ENCODE data around the gene SCNN1B.

Gene SCNN1B

GRCh38 chr16:23416816-23417215 lies 114.7 kb downstream of the SCNN1B start:
- H3K14ac ChIP-seq (ENCODE audit: low read length) = no peak overlapping the region
- no peak overlapping the region for H2AK5ac ChIP-seq (ENCODE audit: low read length)
- no peak overlapping the region for H3K4ac ChIP-seq (ENCODE audit: low read depth, low read length)
- H3K27ac ChIP-seq (ENCODE audit: low read depth, low read length) = no peak overlapping the region
- no CpG with 5 or more reads among the region's 7 CpGs for WGBS (ENCODE audit: extremely low coverage, insufficient coverage, insufficient read length)
- H4K12ac ChIP-seq (ENCODE audit: low read depth, low read length) = no peak overlapping the region
- no peak overlapping the region for H3K4me2 ChIP-seq (ENCODE audit: low read length)
- no peak overlapping the region for H2BK12ac ChIP-seq (ENCODE audit: low read length)
- H3K4me1 ChIP-seq (ENCODE audit: control insufficient read depth in 1 of 2, insufficient read depth in 2 of 2, low read length in 2 of 2) = no peaks in the 10 kb centered on the region
- peaks cover 7 to 15% of the 10 kb centered on the region in 2 experiments for H3K36me3 ChIP-seq (ENCODE audit: control insufficient read depth in 1 of 2, insufficient read depth in 2 of 2, low read length in 2 of 2)
- no peaks in the 10 kb centered on the region for H3K27me3 ChIP-seq (ENCODE audit: insufficient read depth, low read length)
- no peak overlapping the region for H4K8ac ChIP-seq (ENCODE audit: low read depth, low read length)
- no peak overlapping the region for H2BK120ac ChIP-seq (ENCODE audit: insufficient read depth, low read length, poor library complexity)
- no peak overlapping the region for H3K9ac ChIP-seq (ENCODE audit: low read length)
- H2AFZ ChIP-seq (ENCODE audit: insufficient read depth, low read length, poor library complexity) = no peak overlapping the region
- no peak for DNase-seq
- H3K9me3 ChIP-seq (ENCODE audit: insufficient read depth, low read depth, low read length) = no peaks in the 10 kb centered on the region
- H3K23ac ChIP-seq (ENCODE audit: low read length) = no peak overlapping the region
- no peaks in the 10 kb centered on the region for H3K79me1 ChIP-seq (ENCODE audit: low read length)
- H2BK5ac ChIP-seq (ENCODE audit: low read depth, low read length, poor library complexity) = no peak overlapping the region
- H3K4me3 ChIP-seq (ENCODE audit: low read depth, low read length) = no peak overlapping the region
- no peak overlapping the region for H4K91ac ChIP-seq (ENCODE audit: low read depth, low read length)
- H3K79me2 ChIP-seq (ENCODE audit: control insufficient read depth, insufficient read depth, low read length, poor library complexity) = no peaks in the 10 kb centered on the region
- H3K18ac ChIP-seq (ENCODE audit: low read length) = no peak overlapping the region

GRCh38 chr16:23420011-23420410 lies 117.9 kb downstream of the SCNN1B start:
- no peaks in the 10 kb centered on the region for H3K79me2 ChIP-seq (ENCODE audit: control insufficient read depth, insufficient read depth, low read length, poor library complexity)
- no peak overlapping the region for H3K9ac ChIP-seq (ENCODE audit: low read length)
- no CpG with 5 or more reads among the region's 5 CpGs for WGBS (ENCODE audit: extremely low coverage, insufficient coverage, insufficient read length)
- H2AK5ac ChIP-seq (ENCODE audit: low read length) = no peak overlapping the region
- H2BK12ac ChIP-seq (ENCODE audit: low read length) = no peak overlapping the region
- H3K27me3 ChIP-seq (ENCODE audit: insufficient read depth, low read length) = no peaks in the 10 kb centered on the region
- H3K9me3 ChIP-seq (ENCODE audit: insufficient read depth, low read depth, low read length) = no peaks in the 10 kb centered on the region
- H3K27ac ChIP-seq (ENCODE audit: low read depth, low read length) = no peak overlapping the region
- H3K18ac ChIP-seq (ENCODE audit: low read length) = no peak overlapping the region
- no peaks in the 10 kb centered on the region for H3K4me1 ChIP-seq (ENCODE audit: control insufficient read depth in 1 of 2, insufficient read depth in 2 of 2, low read length in 2 of 2)
- no peak overlapping the region for H4K91ac ChIP-seq (ENCODE audit: low read depth, low read length)
- no peaks in the 10 kb centered on the region for H3K79me1 ChIP-seq (ENCODE audit: low read length)
- no peak overlapping the region for H2AFZ ChIP-seq (ENCODE audit: insufficient read depth, low read length, poor library complexity)
- H2BK5ac ChIP-seq (ENCODE audit: low read depth, low read length, poor library complexity) = no peak overlapping the region
- H3K4ac ChIP-seq (ENCODE audit: low read depth, low read length) = no peak overlapping the region
- peak in 1 of 2 donors; percentile 35 for DNase-seq
- no peak overlapping the region for H3K4me3 ChIP-seq (ENCODE audit: low read depth, low read length)
- no peak overlapping the region for H3K23ac ChIP-seq (ENCODE audit: low read length)
- no peak overlapping the region for H2BK120ac ChIP-seq (ENCODE audit: insufficient read depth, low read length, poor library complexity)
- H3K36me3 ChIP-seq (ENCODE audit: control insufficient read depth in 1 of 2, insufficient read depth in 2 of 2, low read length in 2 of 2) = peaks cover 7 to 11% of the 10 kb centered on the region in 2 experiments
- no peak overlapping the region for H4K8ac ChIP-seq (ENCODE audit: low read depth, low read length)
- no peak overlapping the region for H3K14ac ChIP-seq (ENCODE audit: low read length)
- H4K12ac ChIP-seq (ENCODE audit: low read depth, low read length) = no peak overlapping the region
- no peak overlapping the region for H3K4me2 ChIP-seq (ENCODE audit: low read length)

- no peaks in the 10 kb centered on the region for H3K79me1 ChIP-seq (ENCODE audit: low read length)
- H2AFZ ChIP-seq (ENCODE audit: insufficient read depth, low read length, poor library complexity) = no peak overlapping the region
- H3K36me3 ChIP-seq (ENCODE audit: control insufficient read depth in 1 of 2, insufficient read depth in 2 of 2, low read length in 2 of 2) = peaks cover 2 to 3% of the 10 kb centered on the region in 2 experiments
- H3K9ac ChIP-seq (ENCODE audit: low read length) = no peak overlapping the region
- no peak overlapping the region for H3K14ac ChIP-seq (ENCODE audit: low read length)
- H2BK12ac ChIP-seq (ENCODE audit: low read length) = no peak overlapping the region
- no peak overlapping the region for H2AK5ac ChIP-seq (ENCODE audit: low read length)
- H3K79me2 ChIP-seq (ENCODE audit: control insufficient read depth, insufficient read depth, low read length, poor library complexity) = no peaks in the 10 kb centered on the region
- H4K8ac ChIP-seq (ENCODE audit: low read depth, low read length) = no peak overlapping the region
- H3K27ac ChIP-seq (ENCODE audit: low read depth, low read length) = no peak overlapping the region
- H2BK120ac ChIP-seq (ENCODE audit: insufficient read depth, low read length, poor library complexity) = no peak overlapping the region
- no peak overlapping the region for H4K91ac ChIP-seq (ENCODE audit: low read depth, low read length)
- no peak overlapping the region for H3K23ac ChIP-seq (ENCODE audit: low read length)
- H3K4me2 ChIP-seq (ENCODE audit: low read length) = no peak overlapping the region
- DNase-seq = peak; percentile 67 to 87
- H3K9me3 ChIP-seq (ENCODE audit: insufficient read depth, low read depth, low read length) = no peaks in the 10 kb centered on the region
- no peak overlapping the region for H3K4me3 ChIP-seq (ENCODE audit: low read depth, low read length)
- H4K12ac ChIP-seq (ENCODE audit: low read depth, low read length) = no peak overlapping the region
- no peak overlapping the region for H3K4ac ChIP-seq (ENCODE audit: low read depth, low read length)
- H3K18ac ChIP-seq (ENCODE audit: low read length) = no peak overlapping the region
- no CpG with 5 or more reads among the region's 11 CpGs for WGBS (ENCODE audit: extremely low coverage, insufficient coverage, insufficient read length)
- no peak overlapping the region for H2BK5ac ChIP-seq (ENCODE audit: low read depth, low read length, poor library complexity)
- H3K4me1 ChIP-seq (ENCODE audit: control insufficient read depth in 1 of 2, insufficient read depth in 2 of 2, low read length in 2 of 2) = no peaks in the 10 kb centered on the region
- H3K27me3 ChIP-seq (ENCODE audit: insufficient read depth, low read length) = no peaks in the 10 kb centered on the region
These were observed 121.5 kb downstream of the SCNN1B start for GRCh38 chr16:23423496-23424049.

GRCh38 chr16:23424292-23424958 lies 122.3 kb downstream of the SCNN1B start:
- no peak overlapping the region for H3K18ac ChIP-seq (ENCODE audit: low read length)
- peaks cover 2 to 6% of the 10 kb centered on the region in 2 experiments for H3K36me3 ChIP-seq (ENCODE audit: control insufficient read depth in 1 of 2, insufficient read depth in 2 of 2, low read length in 2 of 2)
- no peaks in the 10 kb centered on the region for H3K4me1 ChIP-seq (ENCODE audit: control insufficient read depth in 1 of 2, insufficient read depth in 2 of 2, low read length in 2 of 2)
- no peak overlapping the region for H2BK5ac ChIP-seq (ENCODE audit: low read depth, low read length, poor library complexity)
- no peak overlapping the region for H3K4me3 ChIP-seq (ENCODE audit: low read depth, low read length)
- H2BK120ac ChIP-seq (ENCODE audit: insufficient read depth, low read length, poor library complexity) = no peak overlapping the region
- H2BK12ac ChIP-seq (ENCODE audit: low read length) = no peak overlapping the region
- no peak overlapping the region for H3K4ac ChIP-seq (ENCODE audit: low read depth, low read length)
- no CpG with 5 or more reads among the region's 14 CpGs for WGBS (ENCODE audit: extremely low coverage, insufficient coverage, insufficient read length)
- no peak for DNase-seq
- H4K12ac ChIP-seq (ENCODE audit: low read depth, low read length) = no peak overlapping the region
- no peak overlapping the region for H3K14ac ChIP-seq (ENCODE audit: low read length)
- no peaks in the 10 kb centered on the region for H3K9me3 ChIP-seq (ENCODE audit: insufficient read depth, low read depth, low read length)
- H3K79me2 ChIP-seq (ENCODE audit: control insufficient read depth, insufficient read depth, low read length, poor library complexity) = no peaks in the 10 kb centered on the region
- H3K79me1 ChIP-seq (ENCODE audit: low read length) = no peaks in the 10 kb centered on the region
- no peak overlapping the region for H4K91ac ChIP-seq (ENCODE audit: low read depth, low read length)
- H3K27ac ChIP-seq (ENCODE audit: low read depth, low read length) = no peak overlapping the region
- H2AFZ ChIP-seq (ENCODE audit: insufficient read depth, low read length, poor library complexity) = no peak overlapping the region
- no peak overlapping the region for H4K8ac ChIP-seq (ENCODE audit: low read depth, low read length)
- H3K9ac ChIP-seq (ENCODE audit: low read length) = peak overlapping the region; percentile 2
- no peak overlapping the region for H3K4me2 ChIP-seq (ENCODE audit: low read length)
- no peak overlapping the region for H3K23ac ChIP-seq (ENCODE audit: low read length)
- no peaks in the 10 kb centered on the region for H3K27me3 ChIP-seq (ENCODE audit: insufficient read depth, low read length)
- H2AK5ac ChIP-seq (ENCODE audit: low read length) = no peak overlapping the region
